GM23338 (cell line): ENCODE data around the gene OR8D2. TPM values are rescaled to one million over a fixed set of nuclear protein-coding genes. Genes with fewer than 3 reads are reported as not detected.

Experiments
- ATAC-seq: fragments of 200-7000 bp; cut with Tn5 transposase; 3 replicates; pipeline ENCODE4 v1.9.1; 2020
- DNase-seq: peaks from one replicate; pipeline ENCODE4 v3.0.0-alpha.2; 2015; ENCODE audit warnings: low spot score
- H2AFZ ChIP-seq: fragments of 200-600 bp; sonication (generic); 2 replicates; pipeline ENCODE4 v1.8.0; 2016; ENCODE audit warnings: antibody characterized with exemption, mild to moderate bottlenecking, moderate library complexity
- H3F3A ChIP-seq: fragments of 200-600 bp; sonication (generic); replicated peaks from 2 replicates; pipeline ENCODE4 v1.8.0; 2017; ENCODE audit warnings: antibody characterized with exemption, mixed run types, low read depth
- H3K27ac ChIP-seq: fragments of 200-600 bp; sonication (generic); 2 replicates; pipeline ENCODE4 v1.6.1; 2016; ENCODE audit warnings: low read depth
- H3K27me3 ChIP-seq: fragments of 200-600 bp; sonication (generic); 2 replicates; pipeline ENCODE4 v1.8.0; 2016; ENCODE audit warnings: mild to moderate bottlenecking, mixed run types, moderate library complexity; ENCODE audit not compliant: insufficient read depth
- H3K36me3 ChIP-seq: fragments of 200-600 bp; sonication (generic); 2 replicates; pipeline ENCODE4 v1.8.0; 2016; ENCODE audit warnings: mild to moderate bottlenecking; ENCODE audit not compliant: insufficient read depth
- H3K4me1 ChIP-seq: fragments of 200-600 bp; sonication (generic); 2 replicates; pipeline ENCODE4 v1.8.0; 2016; ENCODE audit warnings: mild to moderate bottlenecking, moderate library complexity; ENCODE audit not compliant: insufficient read depth
- H3K4me2 ChIP-seq: fragments of 200-600 bp; sonication (generic); 2 replicates; pipeline ENCODE4 v1.7.1; 2017; ENCODE audit warnings: mixed run types
- H3K4me3 ChIP-seq: fragments of 200-600 bp; sonication (generic); 2 replicates; pipeline ENCODE4 v1.6.1; 2016; ENCODE audit warnings: mixed run types
- H3K79me2 ChIP-seq: fragments of 200-600 bp; sonication (generic); replicated peaks from 2 replicates; pipeline ENCODE4 v1.8.0; 2017; ENCODE audit warnings: mild to moderate bottlenecking; ENCODE audit not compliant: insufficient read depth
- H3K9me2 ChIP-seq: fragments of 200-600 bp; sonication (generic); 2 replicates; pipeline ENCODE4 v1.8.0; 2017; ENCODE audit not compliant: insufficient read depth
- H4K20me1 ChIP-seq: fragments of 200-600 bp; sonication (generic); replicated peaks from 2 replicates; pipeline ENCODE4 v1.8.0; 2017; ENCODE audit warnings: mild to moderate bottlenecking; ENCODE audit not compliant: insufficient read depth
- H3K27ac Mint-ChIP-seq: 2 replicates; pipeline ENCODE4 v1.8.0; 2020; ENCODE audit warnings: inconsistent platforms, mild to moderate bottlenecking, moderate library complexity, mixed read lengths
- H3K27me3 Mint-ChIP-seq: 3 replicates; pipeline ENCODE4 v1.8.0; 2022; ENCODE audit warnings: low read depth, mild to moderate bottlenecking, moderate library complexity, mixed read lengths, inconsistent platforms; ENCODE audit not compliant: insufficient read depth, poor library complexity
- H3K36me3 Mint-ChIP-seq: 3 replicates; pipeline ENCODE4 v1.8.0; 2021; ENCODE audit warnings: low read depth, mild to moderate bottlenecking, inconsistent platforms, moderate library complexity, mixed read lengths
- H3K4me1 Mint-ChIP-seq: 3 replicates; pipeline ENCODE4 v1.8.0; 2020; ENCODE audit warnings: mild to moderate bottlenecking, inconsistent platforms, mixed read lengths
- H3K4me3 Mint-ChIP-seq: 3 replicates; pipeline ENCODE4 v1.8.0; 2021; ENCODE audit warnings: moderate library complexity, mild to moderate bottlenecking, inconsistent platforms, mixed read lengths
- H3K9me3 Mint-ChIP-seq: 3 replicates; pipeline ENCODE4 v1.8.0; 2020; ENCODE audit warnings: moderate library complexity, mild to moderate bottlenecking, inconsistent platforms, mixed read lengths
- CREB1 ChIP-seq: fragments of 250-450 bp; sonication (Bioruptor Pico); IDR thresholded peaks from 2 replicates; pipeline ENCODE4 v1.5.0; 2020; ENCODE audit warnings: low read depth, mild to moderate bottlenecking, moderate library complexity
- ETS1 ChIP-seq: IDR thresholded peaks from 2 replicates; pipeline ENCODE4 v1.6.1; 2016; ENCODE audit warnings: antibody characterized with exemption
- NANOG ChIP-seq: IDR thresholded peaks from 2 replicates; pipeline ENCODE4 v1.6.1; 2016; ENCODE audit warnings: antibody characterized with exemption, borderline replicate concordance
- POLR2AphosphoS5 ChIP-seq: IDR thresholded peaks from 2 replicates; pipeline ENCODE4 v1.6.1; 2016; ENCODE audit warnings: antibody characterized with exemption, low read depth
- STAT1 ChIP-seq: IDR thresholded peaks from one replicate; pipeline ENCODE4 v1.6.1; 2016; ENCODE audit warnings: antibody characterized with exemption; ENCODE audit not compliant: unreplicated experiment
- ZNF331 ChIP-seq: fragments of 250-450 bp; sonication (Bioruptor Pico); IDR thresholded peaks from 2 replicates; pipeline ENCODE4 v1.5.0; 2020; ENCODE audit warnings: low read depth, mild to moderate bottlenecking, moderate library complexity
- polyA plus RNA-seq: library from polyadenylated mRNA; unstranded; fragments of >200 nt; fragmentation: Nextera tagmentation; extraction: Ambion mirVana; gene quantifications from 2 replicates; pipeline ENCODE4 v1.2.1, GENCODE V29; 2016
- total RNA-seq: library from RNA; depleted of rRNA; stranded (reverse); fragments of >200 nt; shearing (Covaris generic); gene quantifications from 2 replicates; pipeline ENCODE4 v1.2.3, GENCODE V29; 2014
- TF ChIP-seq, protein P1 (sequence below): IDR thresholded peaks from one replicate; pipeline ENCODE4 v1.6.1; 2018; ENCODE audit warnings: antibody characterized with exemption; ENCODE audit not compliant: unreplicated experiment
- TF ChIP-seq, protein P2 (sequence below): fragments of 250-450 bp; sonication (Bioruptor Pico); IDR thresholded peaks from 2 replicates; pipeline ENCODE4 v1.5.0; 2020; ENCODE audit warnings: mild to moderate bottlenecking, moderate library complexity

OR8D2 gene
- total and polyA plus RNA-seq, 2 experiments from 2014 or later, result not detected

DNA sequence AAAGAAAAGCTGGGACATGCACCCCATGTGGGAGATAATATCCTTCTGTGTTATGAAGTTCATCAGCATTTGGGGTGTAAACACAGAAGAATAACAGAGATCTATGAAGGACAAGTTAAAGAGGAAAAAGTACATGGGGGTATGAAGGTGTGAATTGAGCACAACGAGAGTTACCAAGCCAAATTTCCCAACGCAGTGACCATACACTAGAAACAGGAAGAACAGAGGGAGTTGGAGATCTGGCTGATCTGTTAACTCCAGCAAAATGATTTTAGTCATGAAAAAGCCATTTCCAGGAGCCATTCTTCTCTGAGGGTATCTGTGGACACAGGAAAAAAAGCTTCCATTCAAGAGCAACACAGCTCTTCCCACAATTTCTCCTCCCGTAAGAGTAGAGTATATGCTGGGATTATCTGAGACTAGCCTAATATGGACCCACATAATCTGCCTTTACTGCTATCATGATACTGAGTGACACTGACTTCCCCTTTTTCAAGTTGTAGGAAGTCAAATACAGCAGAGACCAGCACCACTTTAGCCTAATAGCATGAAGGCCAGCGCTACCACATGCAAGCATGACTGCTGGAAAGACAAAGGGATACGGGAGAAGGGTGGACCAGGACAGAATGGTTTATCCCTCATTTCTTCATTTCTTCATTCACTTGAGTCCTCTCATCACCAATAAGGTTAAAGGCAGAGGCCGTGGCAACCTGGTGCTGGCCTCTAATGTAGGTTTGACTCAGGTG is 19.6 kb upstream of the OR8D2 start (continued):
- TF ChIP-seq CREB1, result no peak
- no peak for TF ChIP-seq ZNF331 (CRISPR knock-in tag)

GRCh38 chr11:124331873-124332272 is 11.9 kb upstream of the OR8D2 start:
- Mint-ChIP-seq H3K4me3 (no peak overlapping the region), H3K36me3 (peaks cover 17% of the 10 kb centered on the region), H3K27me3 (no peaks in the 10 kb centered on the region), H3K9me3 (peaks cover 21% of the 10 kb centered on the region), H3K27ac (no peak overlapping the region), H3K4me1 (no peaks in the 10 kb centered on the region)
- H3K4me1 ChIP-seq, result no peaks in the 10 kb centered on the region
- H4K20me1 ChIP-seq, result no peaks in the 10 kb centered on the region
- TF ChIP-seq STAT1, result no peak
- TF ChIP-seq, protein P1, sequence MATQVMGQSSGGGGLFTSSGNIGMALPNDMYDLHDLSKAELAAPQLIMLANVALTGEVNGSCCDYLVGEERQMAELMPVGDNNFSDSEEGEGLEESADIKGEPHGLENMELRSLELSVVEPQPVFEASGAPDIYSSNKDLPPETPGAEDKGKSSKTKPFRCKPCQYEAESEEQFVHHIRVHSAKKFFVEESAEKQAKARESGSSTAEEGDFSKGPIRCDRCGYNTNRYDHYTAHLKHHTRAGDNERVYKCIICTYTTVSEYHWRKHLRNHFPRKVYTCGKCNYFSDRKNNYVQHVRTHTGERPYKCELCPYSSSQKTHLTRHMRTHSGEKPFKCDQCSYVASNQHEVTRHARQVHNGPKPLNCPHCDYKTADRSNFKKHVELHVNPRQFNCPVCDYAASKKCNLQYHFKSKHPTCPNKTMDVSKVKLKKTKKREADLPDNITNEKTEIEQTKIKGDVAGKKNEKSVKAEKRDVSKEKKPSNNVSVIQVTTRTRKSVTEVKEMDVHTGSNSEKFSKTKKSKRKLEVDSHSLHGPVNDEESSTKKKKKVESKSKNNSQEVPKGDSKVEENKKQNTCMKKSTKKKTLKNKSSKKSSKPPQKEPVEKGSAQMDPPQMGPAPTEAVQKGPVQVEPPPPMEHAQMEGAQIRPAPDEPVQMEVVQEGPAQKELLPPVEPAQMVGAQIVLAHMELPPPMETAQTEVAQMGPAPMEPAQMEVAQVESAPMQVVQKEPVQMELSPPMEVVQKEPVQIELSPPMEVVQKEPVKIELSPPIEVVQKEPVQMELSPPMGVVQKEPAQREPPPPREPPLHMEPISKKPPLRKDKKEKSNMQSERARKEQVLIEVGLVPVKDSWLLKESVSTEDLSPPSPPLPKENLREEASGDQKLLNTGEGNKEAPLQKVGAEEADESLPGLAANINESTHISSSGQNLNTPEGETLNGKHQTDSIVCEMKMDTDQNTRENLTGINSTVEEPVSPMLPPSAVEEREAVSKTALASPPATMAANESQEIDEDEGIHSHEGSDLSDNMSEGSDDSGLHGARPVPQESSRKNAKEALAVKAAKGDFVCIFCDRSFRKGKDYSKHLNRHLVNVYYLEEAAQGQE, result no peak
- TF ChIP-seq, protein P2, sequence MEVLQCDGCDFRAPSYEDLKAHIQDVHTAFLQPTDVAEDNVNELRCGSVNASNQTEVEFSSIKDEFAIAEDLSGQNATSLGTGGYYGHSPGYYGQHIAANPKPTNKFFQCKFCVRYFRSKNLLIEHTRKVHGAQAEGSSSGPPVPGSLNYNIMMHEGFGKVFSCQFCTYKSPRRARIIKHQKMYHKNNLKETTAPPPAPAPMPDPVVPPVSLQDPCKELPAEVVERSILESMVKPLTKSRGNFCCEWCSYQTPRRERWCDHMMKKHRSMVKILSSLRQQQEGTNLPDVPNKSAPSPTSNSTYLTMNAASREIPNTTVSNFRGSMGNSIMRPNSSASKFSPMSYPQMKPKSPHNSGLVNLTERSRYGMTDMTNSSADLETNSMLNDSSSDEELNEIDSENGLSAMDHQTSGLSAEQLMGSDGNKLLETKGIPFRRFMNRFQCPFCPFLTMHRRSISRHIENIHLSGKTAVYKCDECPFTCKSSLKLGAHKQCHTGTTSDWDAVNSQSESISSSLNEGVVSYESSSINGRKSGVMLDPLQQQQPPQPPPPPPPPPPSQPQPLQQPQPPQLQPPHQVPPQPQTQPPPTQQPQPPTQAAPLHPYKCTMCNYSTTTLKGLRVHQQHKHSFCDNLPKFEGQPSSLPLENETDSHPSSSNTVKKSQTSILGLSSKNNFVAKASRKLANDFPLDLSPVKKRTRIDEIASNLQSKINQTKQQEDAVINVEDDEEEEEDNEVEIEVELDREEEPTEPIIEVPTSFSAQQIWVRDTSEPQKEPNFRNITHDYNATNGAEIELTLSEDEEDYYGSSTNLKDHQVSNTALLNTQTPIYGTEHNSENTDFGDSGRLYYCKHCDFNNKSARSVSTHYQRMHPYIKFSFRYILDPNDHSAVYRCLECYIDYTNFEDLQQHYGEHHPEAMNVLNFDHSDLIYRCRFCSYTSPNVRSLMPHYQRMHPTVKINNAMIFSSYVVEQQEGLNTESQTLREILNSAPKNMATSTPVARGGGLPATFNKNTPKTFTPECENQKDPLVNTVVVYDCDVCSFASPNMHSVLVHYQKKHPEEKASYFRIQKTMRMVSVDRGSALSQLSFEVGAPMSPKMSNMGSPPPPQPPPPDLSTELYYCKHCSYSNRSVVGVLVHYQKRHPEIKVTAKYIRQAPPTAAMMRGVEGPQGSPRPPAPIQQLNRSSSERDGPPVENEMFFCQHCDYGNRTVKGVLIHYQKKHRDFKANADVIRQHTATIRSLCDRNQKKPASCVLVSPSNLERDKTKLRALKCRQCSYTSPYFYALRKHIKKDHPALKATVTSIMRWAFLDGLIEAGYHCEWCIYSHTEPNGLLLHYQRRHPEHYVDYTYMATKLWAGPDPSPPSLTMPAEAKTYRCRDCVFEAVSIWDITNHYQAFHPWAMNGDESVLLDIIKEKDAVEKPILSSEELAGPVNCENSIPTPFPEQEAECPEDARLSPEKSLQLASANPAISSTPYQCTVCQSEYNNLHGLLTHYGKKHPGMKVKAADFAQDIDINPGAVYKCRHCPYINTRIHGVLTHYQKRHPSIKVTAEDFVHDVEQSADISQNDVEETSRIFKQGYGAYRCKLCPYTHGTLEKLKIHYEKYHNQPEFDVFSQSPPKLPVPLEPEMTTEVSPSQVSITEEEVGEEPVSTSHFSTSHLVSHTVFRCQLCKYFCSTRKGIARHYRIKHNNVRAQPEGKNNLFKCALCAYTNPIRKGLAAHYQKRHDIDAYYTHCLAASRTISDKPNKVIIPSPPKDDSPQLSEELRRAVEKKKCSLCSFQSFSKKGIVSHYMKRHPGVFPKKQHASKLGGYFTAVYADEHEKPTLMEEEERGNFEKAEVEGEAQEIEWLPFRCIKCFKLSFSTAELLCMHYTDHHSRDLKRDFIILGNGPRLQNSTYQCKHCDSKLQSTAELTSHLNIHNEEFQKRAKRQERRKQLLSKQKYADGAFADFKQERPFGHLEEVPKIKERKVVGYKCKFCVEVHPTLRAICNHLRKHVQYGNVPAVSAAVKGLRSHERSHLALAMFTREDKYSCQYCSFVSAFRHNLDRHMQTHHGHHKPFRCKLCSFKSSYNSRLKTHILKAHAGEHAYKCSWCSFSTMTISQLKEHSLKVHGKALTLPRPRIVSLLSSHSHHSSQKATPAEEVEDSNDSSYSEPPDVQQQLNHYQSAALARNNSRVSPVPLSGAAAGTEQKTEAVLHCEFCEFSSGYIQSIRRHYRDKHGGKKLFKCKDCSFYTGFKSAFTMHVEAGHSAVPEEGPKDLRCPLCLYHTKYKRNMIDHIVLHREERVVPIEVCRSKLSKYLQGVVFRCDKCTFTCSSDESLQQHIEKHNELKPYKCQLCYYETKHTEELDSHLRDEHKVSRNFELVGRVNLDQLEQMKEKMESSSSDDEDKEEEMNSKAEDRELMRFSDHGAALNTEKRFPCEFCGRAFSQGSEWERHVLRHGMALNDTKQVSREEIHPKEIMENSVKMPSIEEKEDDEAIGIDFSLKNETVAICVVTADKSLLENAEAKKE (CRISPR knock-in tag), result no peak
- no peak for TF ChIP-seq ETS1
- no peak for TF ChIP-seq NANOG
- no peak for TF ChIP-seq POLR2AphosphoS5
- H3K4me3 ChIP-seq, result no peak overlapping the region
- no peak overlapping the region for H3K27ac ChIP-seq
- no peaks in the 10 kb centered on the region for H3F3A ChIP-seq
- H2AFZ ChIP-seq, result no peak overlapping the region
- no peak for ATAC-seq
- no peaks in the 10 kb centered on the region for H3K79me2 ChIP-seq
- H3K36me3 ChIP-seq, result peaks cover 3% of the 10 kb centered on the region; the same call in 1 of the 2 replicates
- H3K9me2 ChIP-seq, result no peaks in the 10 kb centered on the region
- no peaks in the 10 kb centered on the region for H3K27me3 ChIP-seq
- no peak for DNase-seq
- H3K4me2 ChIP-seq, result no peak overlapping the region
